Mucosa of stomach (tissue), 1 donor: ENCODE results near the gene SOCS1.

ENCODE experiments used
- H3K27me3 ChIP-seq: one replicate; pipeline ENCODE4 v1.7.0; 2013; ENCODE audit warnings: mild to moderate bottlenecking, low read length; ENCODE audit not compliant: control insufficient read depth, insufficient read depth
- H3K36me3 ChIP-seq: one replicate; pipeline ENCODE4 v1.7.0; 2013; ENCODE audit warnings: low read length; ENCODE audit not compliant: control insufficient read depth, insufficient read depth
- H3K4me1 ChIP-seq: one replicate; pipeline ENCODE4 v1.7.0; 2013; ENCODE audit warnings: mild to moderate bottlenecking, low read length; ENCODE audit not compliant: control insufficient read depth, insufficient read depth
- H3K4me3 ChIP-seq: one replicate; pipeline ENCODE4 v1.7.0; 2013; ENCODE audit warnings: low read length
- H3K9ac ChIP-seq: one replicate; pipeline ENCODE4 v1.7.0; 2013; ENCODE audit warnings: mild to moderate bottlenecking, low read length, moderate library complexity
- H3K9me3 ChIP-seq: one replicate; pipeline ENCODE4 v1.7.0; 2013; ENCODE audit warnings: mild to moderate bottlenecking, low read length, moderate library complexity; ENCODE audit not compliant: control insufficient read depth
- donor health status: Pancreatic carcinoma.

The SOCS1 gene

GRCh38 chr16:11253009-11253994 is 2.7 kb downstream of the SOCS1 start:
- H3K4me3 ChIP-seq, result no peak overlapping the region
- H3K4me1 ChIP-seq, result peaks cover 11% of the 10 kb centered on the region
- no peaks in the 10 kb centered on the region for H3K9me3 ChIP-seq
- H3K9ac ChIP-seq, result no peak overlapping the region
- H3K27me3 ChIP-seq, result no peaks in the 10 kb centered on the region
- no peaks in the 10 kb centered on the region for H3K36me3 ChIP-seq

DNA sequence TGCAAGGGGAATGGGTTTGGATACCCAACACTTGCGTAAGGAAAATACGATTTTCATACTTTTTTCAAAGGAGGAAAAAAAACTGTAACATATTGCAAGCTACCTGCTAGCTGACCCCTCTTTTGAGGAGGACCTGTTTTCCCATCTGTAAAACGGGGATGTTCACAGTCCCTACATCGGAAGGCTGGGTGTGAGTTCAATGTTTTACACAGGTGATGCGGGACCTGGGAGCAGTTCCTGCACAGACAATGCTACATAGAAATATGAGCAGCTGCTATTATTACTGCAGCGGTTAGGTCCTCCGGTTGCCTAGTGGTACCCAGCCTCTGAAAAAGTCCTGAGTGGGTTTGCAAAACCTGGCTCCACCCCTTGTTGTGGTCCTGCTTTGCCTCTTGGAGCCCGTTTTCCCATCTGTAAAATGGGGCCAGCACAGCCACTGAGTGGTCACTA is 3.5 kb downstream of the SOCS1 start:
- H3K27me3 ChIP-seq, result no peaks in the 10 kb centered on the region
- H3K4me1 ChIP-seq, result peaks cover 8% of the 10 kb centered on the region
- no peak overlapping the region for H3K9ac ChIP-seq
- no peaks in the 10 kb centered on the region for H3K36me3 ChIP-seq
- H3K4me3 ChIP-seq, result no peak overlapping the region
- no peaks in the 10 kb centered on the region for H3K9me3 ChIP-seq

GRCh38 chr16:11251525-11252481 is 4.2 kb downstream of the SOCS1 start:
- Histone ChIP-seq H3K4me1 (peaks cover 1% of the 10 kb centered on the region), H3K9ac (no peak overlapping the region), H3K9me3 (no peaks in the 10 kb centered on the region), H3K4me3 (no peak overlapping the region), H3K27me3 (no peaks in the 10 kb centered on the region), H3K36me3 (no peaks in the 10 kb centered on the region)

DNA sequence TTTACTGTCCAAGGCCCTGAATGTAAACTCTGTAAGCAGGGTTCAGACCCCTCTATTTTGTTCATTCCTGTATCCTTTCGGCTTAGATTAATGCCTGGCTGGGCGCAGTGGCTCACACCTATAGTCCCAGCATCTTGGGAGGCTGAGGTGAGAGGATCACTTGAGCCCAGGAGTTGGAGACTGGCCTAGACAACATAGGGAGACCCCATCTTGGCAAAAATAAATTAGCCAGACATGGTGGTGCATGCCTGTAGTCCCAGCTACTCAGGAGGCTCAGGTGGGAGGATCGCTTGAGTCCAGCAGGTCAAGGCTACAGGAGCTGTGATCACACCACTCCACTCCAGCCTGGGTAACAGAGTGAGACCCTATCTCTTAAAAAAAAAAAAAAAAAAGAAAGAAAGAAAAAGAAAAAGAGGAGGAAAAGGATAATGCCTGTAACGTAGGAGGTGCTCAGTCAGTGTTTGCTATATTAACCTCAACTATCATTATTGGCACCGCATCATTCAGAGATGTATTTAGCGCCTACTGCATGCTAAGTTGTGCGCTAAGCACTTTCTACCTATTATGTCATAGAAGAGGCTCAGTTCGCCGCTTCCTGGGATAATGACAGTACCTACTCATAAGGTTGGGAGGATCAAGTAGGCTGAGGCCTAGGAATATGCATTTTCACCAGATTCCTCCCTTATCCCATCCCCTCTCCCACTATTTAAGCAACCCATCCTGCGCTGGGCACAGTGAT is 5.0 kb downstream of the SOCS1 start:
- no peaks in the 10 kb centered on the region for H3K9me3 ChIP-seq
- no peaks in the 10 kb centered on the region for H3K36me3 ChIP-seq
- no peak overlapping the region for H3K4me3 ChIP-seq
- no peak overlapping the region for H3K9ac ChIP-seq
- no peaks in the 10 kb centered on the region for H3K27me3 ChIP-seq
- H3K4me1 ChIP-seq, result no peaks in the 10 kb centered on the region

- Histone ChIP-seq H3K9me3 (no peaks in the 10 kb centered on the region), H3K4me3 (no peak overlapping the region), H3K27me3 (no peaks in the 10 kb centered on the region), H3K4me1 (no peaks in the 10 kb centered on the region), H3K36me3 (no peaks in the 10 kb centered on the region), H3K9ac (no peak overlapping the region)
Observed at GRCh38 chr16:11250091-11250785, 5.8 kb downstream of the SOCS1 start.

- Histone ChIP-seq H3K4me1 (no peaks in the 10 kb centered on the region), H3K4me3 (no peak overlapping the region), H3K9me3 (no peaks in the 10 kb centered on the region), H3K9ac (no peak overlapping the region), H3K36me3 (no peaks in the 10 kb centered on the region), H3K27me3 (no peaks in the 10 kb centered on the region)
Observed at GRCh38 chr16:11249233-11250061, 6.6 kb downstream of the SOCS1 start.

DNA sequence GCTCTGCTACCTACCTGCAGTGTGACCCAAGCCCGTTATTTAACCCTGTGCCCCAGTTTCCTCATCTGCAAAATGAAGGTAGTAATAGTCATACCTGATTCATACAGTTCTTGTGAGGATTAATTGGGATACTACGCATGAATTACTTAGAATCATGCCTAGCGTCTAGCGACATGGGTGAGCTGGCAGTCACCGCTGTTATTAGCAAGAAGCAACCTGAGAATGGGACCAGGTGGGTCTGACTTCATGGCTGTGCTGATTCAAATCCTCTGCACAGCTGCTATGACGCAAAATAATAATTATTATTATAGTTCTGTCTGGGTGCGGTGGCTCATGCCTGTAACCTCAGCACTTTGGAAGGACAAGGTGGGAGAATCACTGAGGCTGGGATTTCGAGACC is 7.9 kb downstream of the SOCS1 start:
- Histone ChIP-seq H3K4me3 (no peak overlapping the region), H3K4me1 (no peaks in the 10 kb centered on the region), H3K36me3 (no peaks in the 10 kb centered on the region), H3K9me3 (no peaks in the 10 kb centered on the region), H3K9ac (no peak overlapping the region), H3K27me3 (no peaks in the 10 kb centered on the region)

DNA sequence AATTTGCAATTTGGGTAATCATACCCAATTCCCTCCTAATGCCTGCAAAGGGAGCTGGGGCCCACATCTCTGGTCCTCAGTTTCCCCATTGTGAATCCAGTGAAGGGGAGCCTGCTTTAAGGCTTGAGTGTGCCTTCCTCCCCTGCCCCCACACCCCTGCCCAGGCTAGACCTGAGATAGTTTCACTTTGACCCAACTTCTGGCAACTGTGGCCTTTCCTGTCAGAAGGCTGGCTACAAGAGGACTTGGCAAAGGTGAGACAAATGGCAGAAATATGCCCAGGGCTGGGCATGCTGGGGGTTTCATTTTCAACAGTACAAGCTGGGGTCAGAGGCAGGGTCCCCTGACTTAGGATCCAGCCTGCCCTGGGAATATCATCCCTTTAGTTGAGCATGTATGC is 10.0 kb downstream of the SOCS1 start:
- no peak overlapping the region for H3K9ac ChIP-seq
- H3K4me1 ChIP-seq, result no peaks in the 10 kb centered on the region
- no peaks in the 10 kb centered on the region for H3K36me3 ChIP-seq
- no peaks in the 10 kb centered on the region for H3K9me3 ChIP-seq
- H3K27me3 ChIP-seq, result no peaks in the 10 kb centered on the region
- H3K4me3 ChIP-seq, result no peak overlapping the region

DNA sequence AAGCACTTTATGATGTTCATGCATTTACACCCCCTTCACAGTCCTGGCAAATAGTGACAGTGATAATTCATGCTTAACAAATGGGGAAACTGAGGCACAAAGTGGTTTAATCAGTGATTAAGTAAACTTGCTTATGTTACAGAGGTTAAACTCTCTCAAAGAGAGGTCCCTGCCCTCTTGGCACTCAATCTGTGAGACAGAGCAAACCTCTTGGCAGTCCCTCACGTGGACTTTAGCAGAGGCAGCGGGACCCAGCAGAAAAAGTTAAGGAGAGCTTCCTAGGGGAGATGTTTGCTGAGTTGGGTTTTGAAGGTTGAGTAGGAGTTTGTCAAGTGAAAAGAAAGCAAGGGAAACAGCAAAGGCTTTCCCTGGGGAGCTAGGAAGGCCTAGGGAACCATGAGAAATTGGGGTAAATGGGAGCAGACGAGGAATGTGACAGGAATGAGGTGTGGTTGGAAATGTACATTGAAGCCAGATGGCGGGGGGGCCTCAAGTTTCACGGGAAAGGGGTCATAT is 10.7 kb downstream of the SOCS1 start:
- Histone ChIP-seq H3K4me1 (peaks cover 4% of the 10 kb centered on the region), H3K9me3 (no peaks in the 10 kb centered on the region), H3K27me3 (no peaks in the 10 kb centered on the region), H3K4me3 (no peak overlapping the region), H3K36me3 (no peaks in the 10 kb centered on the region), H3K9ac (no peak overlapping the region)

DNA sequence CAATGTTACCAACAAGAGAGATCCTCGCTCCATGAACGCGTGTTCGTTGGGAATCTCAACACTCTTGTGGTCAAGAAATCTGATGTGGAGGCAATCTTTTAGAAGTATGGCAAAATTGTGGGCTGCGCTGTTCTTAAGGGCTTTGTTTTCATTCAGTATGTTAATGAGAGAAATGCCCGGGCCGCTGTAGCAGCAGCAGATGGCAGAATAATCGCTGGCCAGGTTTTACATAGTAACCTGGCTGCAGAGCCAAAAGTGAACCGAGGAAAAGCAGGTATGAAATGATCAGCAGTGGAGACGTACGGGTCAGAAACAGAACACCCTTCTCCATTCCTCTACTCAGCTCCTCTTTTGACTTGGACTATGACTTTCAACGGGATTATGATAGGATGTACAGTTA is 13.3 kb downstream of the SOCS1 start:
- no peaks in the 10 kb centered on the region for H3K36me3 ChIP-seq
- no peaks in the 10 kb centered on the region for H3K9me3 ChIP-seq
- H3K4me3 ChIP-seq, result no peak overlapping the region
- peaks cover 4% of the 10 kb centered on the region for H3K4me1 ChIP-seq
- no peak overlapping the region for H3K9ac ChIP-seq
- H3K27me3 ChIP-seq, result no peaks in the 10 kb centered on the region
